GM19025 (cell line): Measurements from ENCODE around the gene GTF3C1.

Source experiments
- ATAC-seq: cut with Tn5 transposase; IDR thresholded peaks from one replicate; pipeline ENCODE4 v1.9.1; 2021; ENCODE audit warnings: mild to moderate bottlenecking, low read depth, moderate library complexity; ENCODE audit not compliant: unreplicated experiment

The GTF3C1 gene

DNA sequence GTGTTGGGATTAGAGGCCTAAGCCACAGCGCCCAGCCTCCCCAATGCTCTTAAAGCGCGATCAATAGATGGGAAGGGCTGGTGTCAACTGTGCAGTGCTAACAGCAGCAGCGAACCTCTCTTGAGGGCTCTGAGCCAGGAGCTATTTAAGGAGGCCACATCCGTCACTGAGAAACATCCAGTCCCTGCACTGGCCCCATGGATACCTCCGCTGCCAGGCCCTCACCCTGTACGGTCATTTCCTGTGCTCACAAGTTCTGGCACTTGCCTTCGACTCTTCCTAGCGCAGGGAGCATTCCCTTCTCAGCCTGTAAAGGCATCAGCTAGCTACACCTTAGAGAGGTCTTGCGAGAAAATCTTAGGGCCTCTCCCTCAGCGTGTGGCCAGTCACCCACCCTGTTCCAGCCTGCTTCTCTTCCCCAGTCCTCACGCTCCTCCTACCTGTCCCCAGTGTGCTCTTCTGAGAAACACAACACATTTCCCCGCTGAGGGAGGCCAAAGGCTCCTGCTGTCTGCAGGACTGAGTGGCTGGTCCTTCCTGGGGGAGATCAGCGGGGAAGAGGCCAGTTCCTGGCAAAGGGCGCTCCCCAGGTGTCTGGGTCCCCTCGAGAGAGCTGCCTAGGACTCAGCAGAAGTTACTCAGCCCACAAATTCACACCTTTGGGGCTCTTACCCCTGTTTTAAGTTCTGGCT, 28.6 kb downstream of the GTF3C1 start:
- ATAC-seq = no peak

GRCh38 chr16:27518226-27518625, 31.5 kb downstream of the GTF3C1 start:
- ATAC-seq = no peak

- no peak for ATAC-seq
These were observed 32.0 kb downstream of the GTF3C1 start for GRCh38 chr16:27517664-27518063.

DNA sequence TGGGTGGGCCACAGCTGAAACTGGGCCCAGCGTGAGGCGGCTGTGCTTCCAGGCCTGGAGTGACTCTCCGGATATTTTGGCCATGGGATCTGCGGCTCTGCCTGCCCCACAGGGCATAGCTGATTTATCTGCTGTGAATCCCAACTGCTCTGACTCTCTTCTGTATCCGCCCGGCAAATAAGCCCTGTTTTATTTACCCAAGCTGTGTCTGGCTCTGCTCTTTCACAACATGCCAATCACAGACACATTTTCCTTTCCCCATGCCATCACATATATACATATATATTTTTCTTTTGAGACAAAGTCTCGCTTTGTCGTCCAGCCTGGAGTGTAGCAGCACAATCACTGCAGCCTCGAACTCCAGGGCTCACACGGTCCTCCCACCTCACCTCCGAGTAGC, 33.3 kb downstream of the GTF3C1 start:
- no peak for ATAC-seq

- ATAC-seq = no peak
These were observed 33.8 kb downstream of the GTF3C1 start for GRCh38 chr16:27515874-27516353.

DNA sequence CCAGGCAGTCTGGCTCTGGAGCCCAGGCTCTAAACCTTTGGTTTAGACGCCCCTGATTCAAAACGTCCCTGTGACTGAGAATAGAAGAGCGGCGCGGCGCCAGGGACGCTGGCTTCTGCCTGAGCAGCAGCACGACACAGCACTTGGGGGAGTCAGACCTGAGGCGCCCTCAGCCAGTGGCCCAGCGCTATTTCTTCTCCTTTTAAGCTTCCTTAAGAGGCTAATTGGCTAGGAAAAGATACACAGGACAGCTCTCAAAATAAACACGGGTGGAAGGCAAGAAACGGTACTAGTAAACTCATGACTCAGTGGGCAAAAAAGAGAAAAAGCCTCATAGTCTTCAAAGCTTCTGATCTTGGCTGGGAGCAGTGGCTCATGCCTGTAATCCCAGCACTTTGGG, 34.9 kb downstream of the GTF3C1 start:
- ATAC-seq = no peak

DNA sequence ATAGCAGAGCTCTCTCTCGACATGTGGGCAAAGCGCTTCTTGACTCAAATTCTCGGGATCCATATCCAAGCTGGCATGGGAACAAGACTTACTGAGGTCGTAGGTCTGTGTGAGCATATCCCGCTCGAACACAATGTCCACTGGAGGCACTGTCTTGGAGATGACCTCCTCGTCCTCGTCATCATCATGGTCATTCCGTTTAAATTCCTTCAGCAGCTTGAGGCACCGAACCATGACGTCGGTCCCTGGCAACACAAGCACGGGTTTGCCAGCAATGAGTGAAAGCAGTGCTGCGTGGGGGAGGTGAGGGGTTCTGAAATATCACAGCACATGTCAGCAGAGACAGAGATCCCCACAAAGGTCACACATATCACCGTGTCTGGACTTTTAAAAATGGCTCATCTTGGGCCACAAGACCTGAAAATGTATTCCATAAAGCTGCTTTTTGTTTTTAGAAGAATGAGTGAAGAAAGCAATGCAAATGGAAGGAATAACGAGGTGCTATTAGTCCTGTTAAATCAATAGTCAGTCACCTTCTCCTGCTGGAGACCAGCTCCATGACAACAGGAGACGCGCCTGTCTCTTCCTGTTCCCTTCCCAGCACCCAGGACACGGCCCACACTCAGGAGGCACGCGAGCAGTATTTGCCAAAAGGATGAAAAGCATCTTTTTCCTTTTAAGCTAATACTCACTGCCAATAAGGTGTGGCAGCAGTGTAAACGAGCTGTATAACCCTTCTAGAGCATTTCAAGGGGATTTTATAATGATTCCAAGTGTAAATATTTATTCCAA, 37.9 kb downstream of the GTF3C1 start:
- no peak for ATAC-seq

DNA sequence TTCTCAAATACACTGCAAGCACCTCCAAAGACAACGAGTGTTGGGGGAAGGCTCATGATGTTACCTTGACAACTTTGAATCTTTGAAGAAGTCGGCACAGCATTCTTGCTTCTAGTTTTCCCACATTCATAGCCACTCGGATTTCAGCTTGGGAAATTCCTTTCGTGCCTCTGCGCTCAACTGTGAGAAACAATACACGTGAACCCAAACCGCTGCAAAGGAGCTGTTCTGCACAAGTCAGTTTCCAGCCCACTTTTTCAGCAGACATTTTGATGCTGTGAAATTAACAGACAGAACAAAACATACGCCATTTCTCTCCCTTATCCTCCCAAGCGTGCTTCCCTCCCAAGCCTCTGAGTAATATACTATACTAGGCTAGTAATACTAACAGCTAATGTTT, 41.2 kb downstream of the GTF3C1 start:
- no peak for ATAC-seq

DNA sequence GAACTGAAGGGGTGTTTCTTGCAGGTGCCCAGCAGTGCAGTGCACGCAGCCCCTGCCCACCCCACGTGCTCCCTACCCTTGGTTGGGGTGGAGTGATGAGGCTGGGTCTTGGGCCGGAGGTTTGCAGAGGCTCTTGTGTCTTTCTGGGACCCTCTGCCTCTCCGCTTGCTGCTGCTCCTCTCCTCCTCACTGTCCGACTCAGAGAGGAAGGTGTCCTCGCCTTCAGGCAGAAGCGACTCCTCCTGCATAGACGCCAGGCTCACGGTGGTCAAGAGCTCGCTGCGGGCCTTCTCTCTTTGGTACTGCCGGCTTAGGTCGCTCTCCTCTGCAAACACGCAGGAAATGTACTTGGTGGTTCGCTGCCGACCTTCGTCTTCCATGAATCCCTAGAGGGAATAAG, 42.9 kb downstream of the GTF3C1 start:
- no peak for ATAC-seq

DNA sequence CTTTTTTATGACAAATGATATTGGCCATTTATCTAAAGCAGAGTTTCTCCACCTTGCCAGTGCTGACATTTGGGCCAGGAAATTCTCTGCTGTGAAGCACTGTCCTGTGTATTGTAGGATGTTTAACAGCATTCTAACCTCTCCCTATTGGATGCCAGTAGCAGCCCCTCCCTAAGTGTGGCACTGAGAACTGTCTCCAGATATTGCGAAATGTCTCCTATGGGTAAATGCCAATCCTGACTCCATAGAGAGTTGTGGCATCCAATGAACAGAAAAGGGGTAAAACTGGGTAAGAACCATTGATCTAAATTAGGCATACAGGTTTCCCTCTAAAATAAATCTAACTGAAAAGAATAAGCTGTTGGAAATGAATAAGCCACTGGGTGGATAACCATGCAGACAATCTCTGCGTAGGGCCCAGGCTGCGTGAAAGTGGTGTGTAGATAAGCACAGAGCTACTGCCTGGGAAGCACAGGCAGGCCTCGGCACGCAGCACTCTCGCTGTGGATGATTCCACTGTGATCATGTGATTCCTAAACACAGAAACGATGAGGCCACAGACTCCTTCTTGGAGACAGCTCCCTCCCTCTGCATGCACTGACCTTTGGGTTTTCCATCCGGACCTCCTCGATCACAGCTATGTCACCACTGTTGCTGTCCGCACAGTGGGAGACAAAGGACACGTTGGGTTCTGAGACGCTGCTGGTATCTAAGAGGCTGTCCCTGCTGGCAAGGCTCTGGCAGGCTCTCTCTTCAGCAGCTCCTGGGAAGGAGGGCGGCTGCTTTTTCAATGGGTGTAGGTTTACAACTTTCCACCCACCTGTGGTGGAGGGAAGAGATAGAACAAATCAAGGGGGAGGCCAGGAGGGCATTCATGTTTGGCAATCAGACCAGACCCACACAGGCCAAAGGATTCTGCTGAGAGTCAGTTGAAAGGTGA, 44.1 kb downstream of the GTF3C1 start:
- ATAC-seq = no peak

GRCh38 chr16:27503662-27504061, 46.1 kb downstream of the GTF3C1 start:
- ATAC-seq = no peak

DNA sequence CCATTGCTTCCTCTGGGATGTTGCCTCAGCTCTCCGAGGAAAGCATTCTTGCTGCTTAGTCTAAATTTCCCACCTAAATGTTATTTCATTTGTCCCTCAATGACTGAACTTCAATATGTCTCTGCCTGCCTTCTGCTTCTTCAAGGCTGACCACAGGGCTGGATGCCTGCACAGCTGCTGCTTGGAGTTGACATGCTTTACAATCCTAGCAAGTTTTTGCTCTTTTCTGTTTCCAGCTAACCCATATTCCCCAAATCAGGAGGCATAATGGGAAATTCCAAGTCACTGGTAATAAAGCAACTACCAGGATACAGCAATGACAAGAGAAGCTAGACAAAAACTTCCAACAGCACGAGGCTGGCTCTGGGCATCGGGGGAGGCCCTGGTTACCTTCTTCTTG, 48.9 kb downstream of the GTF3C1 start:
- ATAC-seq = no peak

DNA sequence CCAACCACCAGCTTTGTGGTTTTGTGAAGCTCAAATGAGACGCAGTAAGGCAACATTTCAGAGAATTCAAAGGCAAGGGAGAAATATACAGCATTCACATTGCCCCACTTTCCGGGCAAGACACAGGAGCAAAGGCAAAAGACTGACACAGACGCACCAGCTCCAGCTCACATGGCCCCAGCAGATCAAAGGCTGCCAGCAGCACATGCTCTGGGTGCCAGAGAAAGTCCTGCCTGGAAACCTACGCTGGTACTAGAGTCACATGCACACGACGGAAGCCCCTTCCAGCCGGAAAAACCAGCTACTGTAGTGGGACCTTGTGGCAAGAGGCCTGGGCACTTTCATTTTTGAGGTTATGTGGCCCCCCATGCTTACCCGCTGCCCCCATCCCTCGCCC, 50.1 kb downstream of the GTF3C1 start:
- no peak for ATAC-seq

GRCh38 chr16:27498916-27499658, 50.6 kb downstream of the GTF3C1 start:
- no peak for ATAC-seq

DNA sequence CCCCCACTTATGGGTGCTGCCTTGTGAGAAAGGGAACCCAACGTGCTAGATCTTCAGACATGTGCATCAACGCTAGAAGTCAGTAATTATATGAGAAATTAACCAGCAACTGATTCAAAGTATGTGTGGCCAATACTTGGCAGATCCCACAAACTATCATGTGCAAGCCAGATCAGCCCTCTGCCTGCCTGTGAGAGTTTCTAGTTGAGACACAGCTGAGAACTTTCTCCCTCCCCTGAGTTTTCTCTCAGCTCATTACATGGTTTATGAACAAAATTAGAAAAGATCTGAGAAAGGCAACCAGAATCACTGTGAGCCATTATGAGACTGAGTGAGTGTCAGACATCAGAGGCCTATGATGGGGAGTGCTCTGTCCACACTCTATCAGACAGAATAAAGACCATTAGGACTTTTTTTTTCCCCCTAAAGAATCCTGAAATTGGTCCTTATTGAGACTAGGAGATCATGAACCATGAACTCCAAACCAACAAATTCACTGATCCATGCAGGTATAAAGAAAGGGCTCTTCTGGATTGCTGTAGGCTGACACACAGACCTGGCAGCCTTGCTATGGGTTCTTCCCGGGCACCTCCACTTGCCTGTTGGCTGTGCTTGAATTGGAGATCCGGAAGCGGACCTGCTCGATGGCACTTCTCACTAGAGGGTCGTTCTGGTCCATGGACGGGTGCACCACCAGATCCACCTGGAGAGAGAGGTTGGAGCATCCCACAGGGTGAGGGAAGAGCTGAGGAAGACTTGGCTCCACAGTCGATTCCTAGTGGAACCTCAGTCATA, 51.5 kb downstream of the GTF3C1 start:
- no peak for ATAC-seq

- ATAC-seq = no peak
These were observed 54.5 kb downstream of the GTF3C1 start for GRCh38 chr16:27495191-27495590.

DNA sequence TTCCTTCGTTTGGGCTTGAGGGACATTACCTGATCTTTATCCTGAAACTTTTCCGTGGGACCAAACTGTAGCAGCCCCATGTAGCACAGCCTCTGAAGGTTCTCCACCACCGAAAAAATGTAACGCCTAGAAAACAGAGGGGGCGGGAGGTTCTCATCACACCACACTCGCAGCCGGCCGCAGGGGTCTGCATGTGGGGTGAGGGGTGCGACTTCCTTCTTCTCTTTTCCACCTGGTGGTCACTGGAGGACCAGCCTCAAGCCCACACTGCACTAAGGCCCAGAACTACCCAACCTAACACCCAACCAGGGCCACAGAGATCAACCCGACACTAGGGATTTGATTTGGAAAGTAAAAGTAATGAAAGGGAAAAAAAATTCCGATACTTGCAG, 57.1 kb downstream of the GTF3C1 start:
- no peak for ATAC-seq

GRCh38 chr16:27491894-27492587, 57.7 kb downstream of the GTF3C1 start:
- no peak for ATAC-seq

DNA sequence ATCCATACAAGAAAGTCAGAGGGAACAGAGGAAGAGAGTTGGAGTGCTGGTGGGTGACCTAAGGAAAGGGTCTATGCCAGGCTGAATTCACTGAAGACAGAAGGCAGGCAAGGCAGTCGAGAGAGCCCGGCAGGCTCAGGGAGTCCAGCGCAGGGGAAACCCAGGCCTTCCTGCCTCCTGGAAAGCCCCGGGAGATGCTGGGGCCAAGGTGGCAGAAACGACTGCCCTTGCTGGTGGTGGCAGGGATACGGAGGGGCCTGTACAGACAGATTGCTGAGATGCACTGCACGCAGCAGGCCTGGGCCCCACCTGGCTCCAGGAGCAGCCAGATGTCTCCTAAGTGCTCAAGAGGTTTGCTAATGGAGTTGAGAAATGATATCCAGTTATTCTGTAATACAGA, 59.8 kb downstream of the GTF3C1 start:
- ATAC-seq = no peak
